Esophagus muscularis mucosa (tissue), 3 donors: ENCODE results near the gene TAF1L.

Experiments used
- POLR2AphosphoS5 ChIP-seq, 2 donors: sonication (generic); formaldehyde crosslinking; IDR thresholded peaks; one replicate each; pipeline ENCODE4 v1.6.1; 2017; ENCODE audit warnings: antibody characterized with exemption in 2 of 2
- TF ChIP-seq, protein P1 (sequence below), 3 experiments: fragments of 200-600 bp in 2 of 3; fragments of 450-650 bp in 1 of 3; sonication (generic) in 2 of 3; IDR thresholded peaks; one replicate each; pipeline ENCODE4 v1.5.1; 2017 to 2019; ENCODE audit warnings: antibody characterized with exemption in 3 of 3, mild to moderate bottlenecking in 2 of 3, moderate library complexity in 1 of 3

DNA sequence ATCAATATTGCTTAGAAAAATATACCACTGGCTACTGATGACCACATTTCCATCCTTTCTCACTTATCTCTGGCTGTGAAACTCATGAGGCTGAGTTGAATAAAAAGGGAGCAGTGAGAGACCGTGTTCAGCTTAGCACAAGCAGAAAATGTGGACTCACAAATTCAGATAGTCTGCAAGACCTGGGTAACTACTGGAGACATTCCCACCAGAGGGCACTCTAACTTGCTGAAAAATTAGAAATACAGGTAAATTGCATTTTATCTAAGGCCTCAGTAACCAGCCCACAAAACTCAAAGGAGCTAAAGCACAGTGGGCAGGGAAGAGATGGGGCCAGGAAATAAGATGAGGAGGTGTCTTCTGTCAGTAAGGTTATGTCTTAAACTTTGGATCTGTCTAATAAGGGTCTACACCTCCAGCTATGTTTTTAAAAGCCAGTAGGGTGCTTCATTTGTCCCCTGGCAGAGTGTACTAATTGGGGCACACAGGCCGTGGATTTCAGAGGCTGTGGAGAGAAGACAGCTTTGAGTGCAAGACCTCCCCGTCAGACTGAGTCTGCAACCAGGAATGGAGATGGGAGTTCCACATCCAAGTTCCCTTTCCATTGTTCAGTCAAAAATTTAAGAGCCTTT is 53.8 kb downstream of the TAF1L start:
- no peak for TF ChIP-seq POLR2AphosphoS5 (IDR thresholded peaks at IDR 0.05)
- TF ChIP-seq, protein P1, sequence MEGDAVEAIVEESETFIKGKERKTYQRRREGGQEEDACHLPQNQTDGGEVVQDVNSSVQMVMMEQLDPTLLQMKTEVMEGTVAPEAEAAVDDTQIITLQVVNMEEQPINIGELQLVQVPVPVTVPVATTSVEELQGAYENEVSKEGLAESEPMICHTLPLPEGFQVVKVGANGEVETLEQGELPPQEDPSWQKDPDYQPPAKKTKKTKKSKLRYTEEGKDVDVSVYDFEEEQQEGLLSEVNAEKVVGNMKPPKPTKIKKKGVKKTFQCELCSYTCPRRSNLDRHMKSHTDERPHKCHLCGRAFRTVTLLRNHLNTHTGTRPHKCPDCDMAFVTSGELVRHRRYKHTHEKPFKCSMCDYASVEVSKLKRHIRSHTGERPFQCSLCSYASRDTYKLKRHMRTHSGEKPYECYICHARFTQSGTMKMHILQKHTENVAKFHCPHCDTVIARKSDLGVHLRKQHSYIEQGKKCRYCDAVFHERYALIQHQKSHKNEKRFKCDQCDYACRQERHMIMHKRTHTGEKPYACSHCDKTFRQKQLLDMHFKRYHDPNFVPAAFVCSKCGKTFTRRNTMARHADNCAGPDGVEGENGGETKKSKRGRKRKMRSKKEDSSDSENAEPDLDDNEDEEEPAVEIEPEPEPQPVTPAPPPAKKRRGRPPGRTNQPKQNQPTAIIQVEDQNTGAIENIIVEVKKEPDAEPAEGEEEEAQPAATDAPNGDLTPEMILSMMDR (IDR thresholded peaks at IDR 0.05): peak in 2 of 3 experiments; percentile 40 to 45
